Activated naive CD8-positive, alpha-beta T cell (primary cell): ENCODE measurements around the gene CCDC12.

ENCODE experiments used
- H3K27ac Mint-ChIP-seq: one replicate; pipeline ENCODE4 v1.8.0; 2021; ENCODE audit warnings: mixed read lengths
- H3K27me3 Mint-ChIP-seq: one replicate; pipeline ENCODE4 v1.8.0; 2021; ENCODE audit warnings: mixed read lengths
- H3K36me3 Mint-ChIP-seq: one replicate; pipeline ENCODE4 v1.8.0; 2021; ENCODE audit warnings: mixed read lengths
- H3K4me1 Mint-ChIP-seq: one replicate; pipeline ENCODE4 v1.8.0; 2021; ENCODE audit warnings: low read depth, mixed read lengths
- H3K4me3 Mint-ChIP-seq: one replicate; pipeline ENCODE4 v1.8.0; 2021; ENCODE audit warnings: mild to moderate bottlenecking, mixed read lengths
- H3K9me3 Mint-ChIP-seq: one replicate; pipeline ENCODE4 v1.8.0; 2021; ENCODE audit warnings: low read depth, mixed read lengths

CCDC12 gene

DNA sequence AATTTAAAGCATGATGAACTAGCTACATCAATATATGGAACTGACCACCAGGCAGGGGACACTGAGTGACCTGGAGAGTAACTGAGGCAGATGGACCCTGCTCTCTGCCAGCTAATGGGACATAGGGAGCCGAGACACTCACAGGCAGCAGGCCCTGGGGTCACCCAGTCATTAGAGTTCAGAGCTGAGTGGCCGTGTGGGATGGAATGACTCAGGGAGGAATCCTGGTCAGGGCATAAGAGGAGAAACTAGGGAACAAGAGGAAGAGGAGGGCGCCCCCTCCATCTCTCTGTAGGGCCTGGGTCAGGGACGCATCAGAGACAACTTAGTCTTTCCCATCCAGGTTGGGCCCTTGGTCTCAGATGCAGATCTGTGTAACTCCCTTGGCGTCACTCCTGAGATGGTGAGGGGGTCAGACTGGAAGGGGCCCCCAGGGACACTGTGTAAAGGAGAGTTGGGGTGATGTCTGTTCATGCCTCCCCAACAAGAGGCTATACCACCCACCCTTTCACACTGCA lies 39.8 kb downstream of the CCDC12 start:
- Mint-ChIP-seq H3K4me1 (peaks cover 44% of the 10 kb centered on the region), H3K9me3 (no peaks in the 10 kb centered on the region), H3K4me3 (no peak overlapping the region), H3K27me3 (no peaks in the 10 kb centered on the region), H3K27ac (no peak overlapping the region), H3K36me3 (peaks cover 4% of the 10 kb centered on the region)

- no peaks in the 10 kb centered on the region for H3K9me3 Mint-ChIP-seq
- no peak overlapping the region for H3K4me3 Mint-ChIP-seq
- H3K27me3 Mint-ChIP-seq, result no peaks in the 10 kb centered on the region
- H3K4me1 Mint-ChIP-seq, result peaks cover 51% of the 10 kb centered on the region
- H3K27ac Mint-ChIP-seq, result peak overlapping the region; percentile 34
- H3K36me3 Mint-ChIP-seq, result peaks cover 4% of the 10 kb centered on the region
Measured at GRCh38 chr3:46935989-46936558, 40.5 kb downstream of the CCDC12 start.

DNA sequence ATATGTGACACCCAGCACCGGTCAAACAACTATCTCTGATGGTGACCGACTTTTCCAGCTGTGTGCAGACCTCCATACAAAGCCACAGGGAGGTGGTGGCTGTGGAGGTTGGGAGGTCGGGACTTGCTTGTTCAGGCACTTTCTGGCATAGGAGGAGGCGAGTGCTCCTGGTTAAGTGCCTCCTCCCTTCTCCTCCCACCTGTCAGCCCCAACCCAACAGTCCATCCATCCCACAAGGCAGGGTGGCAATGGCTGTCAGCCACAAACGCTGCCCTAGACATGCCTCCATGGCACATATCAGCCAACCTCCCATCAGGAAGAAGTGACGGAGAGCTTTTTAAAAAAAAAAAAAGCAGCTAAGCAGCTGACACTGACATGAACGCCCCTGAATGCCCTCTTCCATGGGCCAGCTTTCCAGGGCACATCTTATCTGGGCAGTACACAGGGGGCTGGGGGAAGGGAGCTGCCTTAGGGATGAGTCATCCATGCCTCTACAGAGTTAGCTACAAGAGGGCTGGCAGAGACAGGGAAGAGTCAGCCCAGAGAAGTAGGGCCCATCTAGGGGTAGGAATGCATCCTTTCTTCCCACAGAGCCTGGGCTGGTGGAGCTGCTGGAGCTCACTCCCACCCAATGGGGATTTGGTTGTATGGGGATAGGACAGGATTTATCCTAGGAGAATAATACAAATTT lies 41.2 kb downstream of the CCDC12 start:
- Mint-ChIP-seq H3K36me3 (peaks cover under 1% of the 10 kb centered on the region), H3K9me3 (no peaks in the 10 kb centered on the region), H3K27ac (no peak overlapping the region), H3K4me3 (no peak overlapping the region), H3K27me3 (no peaks in the 10 kb centered on the region), H3K4me1 (peaks cover 54% of the 10 kb centered on the region)

DNA sequence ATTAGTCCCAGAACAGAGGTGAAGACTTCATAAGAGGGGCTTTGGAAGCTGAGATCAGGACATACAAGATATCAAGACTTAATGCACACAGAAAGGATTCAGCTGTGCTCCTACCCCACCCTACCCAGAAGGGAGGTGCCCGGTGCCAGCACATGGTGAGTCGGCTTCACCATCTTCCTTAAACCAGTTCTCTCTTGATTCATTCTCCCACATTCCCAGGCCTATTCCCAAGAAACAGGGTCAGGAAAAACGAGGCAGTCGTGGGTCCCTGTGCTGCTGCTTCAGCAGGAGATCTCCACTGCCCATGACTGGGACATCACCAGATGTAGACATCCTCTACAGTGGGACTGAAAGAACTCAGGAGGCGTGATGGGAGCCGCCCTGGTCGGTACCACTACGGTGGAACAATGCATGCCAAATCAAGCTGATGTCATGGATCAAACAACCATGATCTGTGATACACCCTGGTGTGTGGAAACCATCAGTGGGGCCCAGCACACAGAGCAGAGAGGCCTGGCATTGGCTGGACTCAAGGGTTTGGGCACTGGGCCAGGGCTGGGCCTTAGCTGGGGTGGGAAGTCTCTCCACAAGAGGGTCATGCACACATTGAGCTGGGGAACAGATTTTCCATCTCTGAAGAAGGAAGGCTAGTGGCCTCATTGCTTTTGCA lies 41.9 kb downstream of the CCDC12 start:
- Mint-ChIP-seq H3K4me1 (peaks cover 53% of the 10 kb centered on the region), H3K4me3 (no peak overlapping the region), H3K9me3 (no peaks in the 10 kb centered on the region), H3K36me3 (no peaks in the 10 kb centered on the region), H3K27ac (no peak overlapping the region), H3K27me3 (no peaks in the 10 kb centered on the region)

DNA sequence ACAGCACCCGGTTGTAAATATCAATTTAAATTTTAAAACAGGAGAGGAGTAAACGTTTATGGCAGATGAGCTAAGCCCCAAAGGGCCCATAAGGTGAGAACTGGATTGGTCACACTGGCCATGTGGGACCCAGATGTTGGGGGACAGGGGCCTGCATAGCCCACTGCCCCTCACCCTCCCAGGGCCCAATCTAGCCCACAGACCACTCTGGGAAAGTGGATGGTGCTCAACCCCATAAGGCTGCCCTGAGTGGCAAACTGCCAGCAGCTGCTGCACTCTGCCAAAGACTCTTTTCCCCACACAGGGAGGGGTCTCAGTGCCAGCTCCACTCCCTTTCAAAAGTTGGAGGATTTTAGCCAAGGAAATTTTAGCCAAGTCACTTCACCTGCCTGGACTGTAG lies 42.5 kb downstream of the CCDC12 start:
- Mint-ChIP-seq H3K27me3 (no peaks in the 10 kb centered on the region), H3K4me3 (no peak overlapping the region), H3K4me1 (peaks cover 54% of the 10 kb centered on the region), H3K9me3 (no peaks in the 10 kb centered on the region), H3K36me3 (no peaks in the 10 kb centered on the region), H3K27ac (no peak overlapping the region)

- Mint-ChIP-seq H3K27me3 (no peaks in the 10 kb centered on the region), H3K36me3 (peaks cover 5% of the 10 kb centered on the region), H3K9me3 (no peaks in the 10 kb centered on the region), H3K4me1 (peaks cover 57% of the 10 kb centered on the region), H3K4me3 (no peak overlapping the region), H3K27ac (no peak overlapping the region)
Measured at GRCh38 chr3:46933261-46933660, 43.3 kb downstream of the CCDC12 start.

DNA sequence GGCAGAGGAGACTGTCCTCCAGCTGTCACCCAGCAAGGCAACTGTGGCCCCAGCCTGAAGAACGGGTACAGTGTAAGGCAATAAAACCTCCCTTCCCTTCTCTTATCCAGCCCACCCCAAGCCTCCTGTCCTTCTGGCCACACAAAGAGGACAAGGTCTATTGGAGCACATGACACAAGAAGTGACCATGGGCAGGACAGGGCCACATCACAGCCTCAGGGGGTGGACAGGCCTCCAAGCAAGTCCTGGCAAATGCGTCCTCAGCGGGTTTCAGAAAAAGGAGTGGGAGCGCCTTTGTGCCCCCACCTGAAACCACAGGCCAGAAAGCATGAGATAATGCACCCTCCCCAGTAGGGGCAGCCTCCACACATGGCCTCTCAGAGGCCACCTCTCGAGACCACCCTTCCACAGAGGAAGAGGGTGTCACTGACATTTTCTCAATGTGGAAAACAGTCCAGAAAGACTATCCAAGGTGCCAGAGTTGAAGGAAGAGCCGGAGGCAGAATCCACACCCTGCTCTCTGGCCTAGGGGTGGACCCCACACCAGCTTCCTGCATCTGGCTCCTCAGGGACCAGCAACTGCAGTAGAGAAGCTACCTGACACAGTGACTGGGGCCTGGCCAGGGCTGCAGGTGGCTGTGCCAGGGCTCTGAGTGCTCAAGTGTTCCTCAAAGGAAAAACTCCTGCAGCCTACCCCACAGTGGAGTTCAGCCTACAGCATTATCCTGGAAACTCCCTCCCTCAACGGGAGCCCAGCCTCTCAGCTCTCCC lies 43.9 kb downstream of the CCDC12 start:
- H3K27ac Mint-ChIP-seq, result peak overlapping the region; percentile 54
- no peaks in the 10 kb centered on the region for H3K27me3 Mint-ChIP-seq
- no peaks in the 10 kb centered on the region for H3K9me3 Mint-ChIP-seq
- no peak overlapping the region for H3K4me3 Mint-ChIP-seq
- peaks cover 61% of the 10 kb centered on the region for H3K4me1 Mint-ChIP-seq
- peaks cover 6% of the 10 kb centered on the region for H3K36me3 Mint-ChIP-seq

GRCh38 chr3:46931631-46932331 lies 44.8 kb downstream of the CCDC12 start:
- Mint-ChIP-seq H3K4me3 (no peak overlapping the region), H3K36me3 (peaks cover 6% of the 10 kb centered on the region), H3K27me3 (no peaks in the 10 kb centered on the region), H3K4me1 (peaks cover 69% of the 10 kb centered on the region), H3K27ac (peak overlapping the region; percentile 54), H3K9me3 (no peaks in the 10 kb centered on the region)

GRCh38 chr3:46930945-46931403 lies 45.6 kb downstream of the CCDC12 start:
- Mint-ChIP-seq H3K9me3 (no peaks in the 10 kb centered on the region), H3K27ac (no peak overlapping the region)

GRCh38 chr3:46930166-46930944 lies 46.2 kb downstream of the CCDC12 start:
- no peaks in the 10 kb centered on the region for H3K27me3 Mint-ChIP-seq
- H3K36me3 Mint-ChIP-seq, result peaks cover 6% of the 10 kb centered on the region
- H3K4me3 Mint-ChIP-seq, result no peak overlapping the region
- no peak overlapping the region for H3K27ac Mint-ChIP-seq
- H3K9me3 Mint-ChIP-seq, result no peaks in the 10 kb centered on the region
- H3K4me1 Mint-ChIP-seq, result peaks cover 63% of the 10 kb centered on the region

More at GRCh38 chr3:46930945-46931403, 45.6 kb downstream of the CCDC12 start:
- Mint-ChIP-seq H3K4me3 (no peak overlapping the region), H3K27me3 (no peaks in the 10 kb centered on the region), H3K36me3 (peaks cover 6% of the 10 kb centered on the region), H3K4me1 (peaks cover 69% of the 10 kb centered on the region)

GRCh38 chr3:46929324-46929723 lies 47.2 kb downstream of the CCDC12 start:
- H3K4me1 Mint-ChIP-seq, result peaks cover 60% of the 10 kb centered on the region
- H3K9me3 Mint-ChIP-seq, result no peaks in the 10 kb centered on the region
- no peak overlapping the region for H3K4me3 Mint-ChIP-seq
- H3K36me3 Mint-ChIP-seq, result peaks cover 6% of the 10 kb centered on the region
- no peak overlapping the region for H3K27ac Mint-ChIP-seq
- no peaks in the 10 kb centered on the region for H3K27me3 Mint-ChIP-seq

- H3K27me3 Mint-ChIP-seq, result no peaks in the 10 kb centered on the region
- H3K4me1 Mint-ChIP-seq, result peaks cover 56% of the 10 kb centered on the region
- H3K9me3 Mint-ChIP-seq, result no peaks in the 10 kb centered on the region
- H3K4me3 Mint-ChIP-seq, result no peak overlapping the region
- H3K36me3 Mint-ChIP-seq, result peaks cover 6% of the 10 kb centered on the region
- H3K27ac Mint-ChIP-seq, result no peak overlapping the region
Measured at GRCh38 chr3:46928282-46928681, 48.3 kb downstream of the CCDC12 start.

DNA sequence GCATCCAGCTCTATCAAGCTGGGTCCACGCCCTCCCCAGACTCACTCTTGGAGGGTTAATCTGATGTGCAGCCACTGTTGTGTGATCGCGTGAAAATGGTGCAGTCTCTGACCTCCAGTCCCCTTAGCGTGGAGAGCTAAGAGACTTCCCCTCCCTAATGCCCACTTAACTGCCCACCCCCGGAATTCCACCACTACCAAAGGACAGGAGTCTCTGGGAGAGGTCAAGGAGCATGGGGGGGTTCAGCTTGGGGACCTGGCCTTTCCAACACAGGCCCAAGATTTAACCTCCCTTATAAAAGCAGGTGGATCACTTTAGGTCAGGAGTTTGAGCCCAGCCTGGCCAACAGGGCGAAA lies 48.8 kb downstream of the CCDC12 start:
- Mint-ChIP-seq H3K9me3 (no peaks in the 10 kb centered on the region), H3K27ac (no peak overlapping the region), H3K27me3 (no peaks in the 10 kb centered on the region), H3K4me3 (no peak overlapping the region), H3K36me3 (peaks cover 6% of the 10 kb centered on the region), H3K4me1 (peaks cover 54% of the 10 kb centered on the region)
